Measurements from ENCODE around the gene STH.

- TF ChIP-seq CTCF (IDR thresholded peaks at IDR 0.05; ENCODE audit: low read length) (no peak), EZH2 (IDR thresholded peaks at IDR 0.05; ENCODE audit: borderline replicate concordance, low read length) (no peak)
These were observed 30.6 kb downstream of the STH start for GRCh38 chr17:46029627-46030026.

Measured in OCI-LY1 (cell line).